NCI-H1694 treated with DMSO at 0.1 percent for 48 hours (cell line): ENCODE measurements around the gene NFIL3.

Experiments
- DNase-seq: peaks from one replicate; lab custom pipeline; 2025; lab: John Stamatoyannopoulos, UW

The NFIL3 gene

DNA sequence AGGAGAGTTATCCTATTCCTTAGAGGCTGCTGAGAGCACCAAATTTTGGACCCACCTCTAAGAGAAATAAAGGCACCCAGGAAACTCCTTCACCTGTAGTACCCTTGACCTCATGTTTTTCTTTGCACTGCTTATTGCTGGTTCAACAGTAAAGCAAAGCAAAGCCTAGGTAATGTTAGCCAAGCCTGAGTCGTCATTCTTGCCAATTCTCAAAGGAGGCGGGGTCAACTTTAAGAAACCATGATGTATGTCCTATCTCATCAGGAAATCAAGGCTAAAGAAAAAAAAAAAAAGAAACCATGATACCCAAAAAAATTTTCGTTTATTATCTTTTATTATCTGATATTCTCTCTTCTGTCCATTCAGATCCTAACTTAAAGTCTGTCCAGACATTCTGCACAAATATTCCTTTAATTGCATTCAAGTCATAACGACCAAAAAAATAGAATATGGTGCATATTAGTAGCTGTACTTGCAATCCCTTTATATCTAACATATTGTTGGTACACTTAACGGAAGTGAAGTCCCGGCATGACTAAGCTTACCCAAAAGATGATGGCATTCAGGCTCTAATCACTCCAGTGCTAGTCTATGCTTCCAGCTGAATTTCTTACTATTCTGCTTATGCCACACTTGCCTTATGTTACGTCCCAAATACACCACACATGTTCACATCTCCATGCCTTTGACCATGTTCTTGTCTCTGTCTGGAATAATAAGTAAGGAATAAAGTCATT is 63.7 kb downstream of the NFIL3 start:
- no peak for DNase-seq

DNA sequence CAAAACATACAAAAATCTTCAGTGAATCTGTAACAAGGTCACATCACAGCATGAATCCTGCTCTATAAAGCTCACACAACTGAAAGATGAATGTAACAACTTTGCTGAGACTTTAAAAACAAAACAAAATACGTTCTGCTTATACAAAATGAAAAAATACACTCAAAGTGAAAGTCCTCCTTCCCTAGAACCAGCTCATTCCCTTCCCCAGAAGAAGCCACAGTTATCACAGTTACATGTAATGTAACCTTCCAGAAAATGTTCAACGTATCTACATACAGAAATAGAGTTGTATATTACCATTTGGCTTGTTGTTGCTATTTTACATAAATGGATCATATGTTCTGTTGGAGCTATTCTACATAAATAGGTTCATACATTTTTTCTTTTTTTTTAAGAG is 64.5 kb downstream of the NFIL3 start:
- no peak for DNase-seq
